DMS53 (cell line): Measurements from ENCODE around the gene CHCHD6.

Source experiments
- DNase-seq: peaks from one replicate; lab custom pipeline; 2025; lab: John Stamatoyannopoulos, UW

CHCHD6 gene

DNA sequence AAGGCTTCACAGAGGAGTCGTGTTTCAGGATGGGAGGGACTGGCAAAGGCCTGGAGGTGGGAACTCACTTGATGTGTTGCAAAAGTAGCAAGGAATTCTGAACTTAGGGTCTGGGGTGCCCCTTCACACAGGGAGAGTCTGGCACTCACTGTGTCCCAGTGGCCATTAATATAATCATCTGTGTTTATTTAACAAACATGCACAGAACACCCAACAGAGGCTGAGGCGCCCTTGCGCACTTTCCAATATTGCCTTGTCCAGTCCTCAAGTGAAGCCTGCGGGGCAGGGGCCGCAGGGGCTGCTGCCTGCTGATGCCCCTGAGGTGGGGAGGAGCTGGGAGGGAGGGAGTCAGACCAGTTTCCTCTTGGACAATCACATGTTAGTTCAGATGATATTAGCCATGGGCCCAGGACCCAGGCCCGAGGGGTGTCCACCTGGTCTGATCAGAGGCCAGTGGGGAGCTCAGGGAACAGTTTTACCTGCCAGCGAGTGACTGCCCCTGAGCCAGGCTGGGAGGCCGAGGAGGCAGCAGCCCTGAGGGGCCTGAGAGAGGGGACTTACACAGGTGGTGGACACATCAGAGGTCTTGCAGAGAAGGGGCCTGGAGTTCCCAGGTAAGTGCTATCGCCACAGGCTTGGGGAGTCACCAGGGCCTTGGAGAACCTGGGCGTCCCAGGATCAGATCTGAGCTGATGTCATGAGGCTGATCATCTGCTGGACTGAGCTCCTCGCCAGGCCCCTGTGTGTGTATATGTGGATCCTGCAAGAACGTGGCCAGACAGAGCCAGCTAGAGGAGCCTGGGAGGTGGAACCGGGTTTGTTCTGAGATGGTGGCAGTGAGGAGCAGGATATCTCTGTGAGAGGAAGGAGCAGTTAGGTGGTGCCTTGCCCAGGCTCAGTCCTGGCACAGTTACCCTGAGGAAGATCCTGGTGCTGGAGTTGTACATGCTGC, 35.3 kb upstream of the CHCHD6 start:
- no peak for DNase-seq

DNA sequence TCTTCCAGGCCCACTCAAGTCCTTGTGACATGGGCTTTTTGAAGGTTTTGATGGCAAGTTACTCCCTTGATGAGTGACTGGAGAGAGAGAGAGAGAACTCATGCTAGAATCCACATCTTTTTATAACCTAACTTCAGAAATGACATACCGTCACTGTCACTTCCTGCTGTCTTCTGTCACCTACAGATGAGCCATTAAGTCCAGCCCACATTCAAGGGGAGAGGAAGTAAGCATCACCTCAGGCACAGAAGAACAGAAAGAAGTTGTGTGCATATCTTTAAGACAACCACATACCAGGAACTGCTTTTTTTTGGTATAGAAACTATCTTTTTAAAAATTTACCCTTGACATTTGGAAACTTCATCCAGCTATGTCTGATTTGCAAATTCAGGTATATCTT, 32.5 kb upstream of the CHCHD6 start:
- peak; percentile 14 for DNase-seq

DNA sequence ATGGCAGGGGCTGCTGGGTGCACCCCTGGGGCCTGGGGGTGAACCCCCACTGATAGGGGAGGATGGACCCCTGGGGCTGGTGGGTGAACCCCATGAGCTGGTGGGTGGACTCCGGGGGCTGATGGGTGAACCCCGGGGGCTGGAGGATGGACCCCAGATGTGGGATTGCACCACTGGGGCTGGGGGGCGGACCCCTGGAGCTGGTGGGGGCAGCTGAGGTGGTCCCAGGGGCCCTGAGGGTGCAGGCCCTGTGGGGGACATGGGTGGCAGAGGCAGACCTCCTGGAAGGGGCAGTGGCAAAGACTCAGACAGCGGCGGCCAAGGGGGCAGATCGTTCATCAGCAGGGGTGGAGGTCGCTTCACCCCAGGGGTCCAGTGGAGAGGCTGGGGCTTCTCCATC, 31.7 kb upstream of the CHCHD6 start:
- no peak for DNase-seq

DNA sequence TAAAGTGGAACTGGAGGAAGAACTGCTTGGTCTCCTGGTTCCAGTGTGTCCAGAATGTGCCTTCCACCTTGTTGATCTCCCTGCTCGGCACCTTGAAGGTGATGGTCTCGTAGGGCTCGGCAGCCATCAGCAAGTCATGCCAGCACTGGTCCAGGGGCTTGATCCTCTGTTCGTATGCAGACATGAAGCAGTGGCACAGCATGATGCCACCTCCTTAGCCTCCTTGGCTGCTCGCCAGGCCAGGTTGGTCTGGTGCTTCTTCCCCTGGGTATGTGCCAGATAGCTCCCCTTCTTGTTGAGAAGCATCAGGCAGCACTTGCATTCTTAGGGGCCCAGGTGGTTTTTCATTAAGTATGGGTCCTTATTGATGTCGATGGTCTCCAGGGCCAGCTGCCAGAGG, 31.3 kb upstream of the CHCHD6 start:
- DNase-seq, result peak; percentile 7

DNA sequence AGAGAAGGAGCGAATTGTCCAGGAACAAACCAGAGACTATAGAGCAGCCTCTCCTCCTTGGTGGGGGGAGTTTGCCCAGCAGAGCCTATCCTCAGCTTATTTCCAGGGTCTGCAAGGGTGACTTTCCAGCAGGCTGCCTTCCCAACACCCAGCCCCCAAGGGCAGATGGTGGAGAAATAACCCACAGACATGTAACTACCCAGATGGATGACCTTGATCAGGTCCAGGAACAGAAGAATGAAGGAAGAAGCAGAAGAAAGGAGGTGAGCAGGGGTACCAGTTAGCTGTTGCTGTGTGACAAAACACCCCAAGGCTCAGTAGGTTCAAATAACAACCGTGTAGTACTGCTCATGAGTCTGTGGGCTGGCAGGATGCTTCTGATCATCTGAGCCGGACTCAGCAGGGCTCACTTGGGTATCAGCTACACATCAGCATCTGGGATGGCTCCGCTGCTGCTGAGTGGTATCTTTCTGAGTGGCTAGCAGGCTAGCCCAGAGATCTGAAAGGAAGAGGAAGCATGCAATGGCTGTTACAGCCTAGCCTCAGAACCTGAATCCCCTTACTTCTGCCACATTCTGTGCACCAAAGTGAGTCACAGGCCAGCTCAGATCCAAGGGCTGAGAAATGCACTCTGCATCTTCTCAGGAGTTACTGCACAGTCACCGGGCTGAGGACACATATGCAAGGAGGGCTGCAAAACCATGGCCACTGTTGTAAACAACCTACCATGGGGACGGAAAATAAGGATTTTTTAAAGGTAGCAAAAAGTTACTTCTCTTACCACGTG, 26.9 kb upstream of the CHCHD6 start:
- no peak for DNase-seq

DNA sequence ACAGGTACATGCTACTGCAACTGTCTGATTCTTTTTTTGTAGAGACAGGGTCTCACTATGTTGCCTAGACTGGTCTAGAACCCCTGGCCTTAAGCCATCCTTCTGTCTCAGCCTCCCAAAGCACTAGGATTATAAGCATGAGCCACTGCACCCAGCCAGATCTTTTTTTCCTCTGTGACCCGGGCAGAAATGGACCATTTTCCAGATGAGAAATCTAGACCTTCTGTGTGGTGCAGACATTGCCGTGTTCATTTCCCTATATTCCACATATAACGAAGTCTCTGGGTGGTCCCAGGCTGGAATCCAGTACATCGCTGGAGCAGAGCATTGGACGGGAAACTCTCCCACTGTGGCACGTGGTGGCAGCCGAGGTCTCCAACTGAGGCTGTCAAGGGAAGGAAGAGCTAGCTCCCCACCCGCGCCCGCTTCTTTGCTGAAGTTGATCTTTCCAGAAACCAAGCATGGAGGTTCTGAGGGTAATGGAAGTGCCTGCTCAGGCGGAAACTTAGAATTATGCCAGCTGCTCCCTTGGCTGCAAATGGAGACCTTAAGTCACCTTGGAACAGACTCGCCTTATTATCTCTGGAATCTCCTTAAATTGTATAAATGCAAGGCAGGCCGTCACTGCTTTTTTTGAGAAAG, 26.1 kb upstream of the CHCHD6 start:
- DNase-seq, result no peak

DNA sequence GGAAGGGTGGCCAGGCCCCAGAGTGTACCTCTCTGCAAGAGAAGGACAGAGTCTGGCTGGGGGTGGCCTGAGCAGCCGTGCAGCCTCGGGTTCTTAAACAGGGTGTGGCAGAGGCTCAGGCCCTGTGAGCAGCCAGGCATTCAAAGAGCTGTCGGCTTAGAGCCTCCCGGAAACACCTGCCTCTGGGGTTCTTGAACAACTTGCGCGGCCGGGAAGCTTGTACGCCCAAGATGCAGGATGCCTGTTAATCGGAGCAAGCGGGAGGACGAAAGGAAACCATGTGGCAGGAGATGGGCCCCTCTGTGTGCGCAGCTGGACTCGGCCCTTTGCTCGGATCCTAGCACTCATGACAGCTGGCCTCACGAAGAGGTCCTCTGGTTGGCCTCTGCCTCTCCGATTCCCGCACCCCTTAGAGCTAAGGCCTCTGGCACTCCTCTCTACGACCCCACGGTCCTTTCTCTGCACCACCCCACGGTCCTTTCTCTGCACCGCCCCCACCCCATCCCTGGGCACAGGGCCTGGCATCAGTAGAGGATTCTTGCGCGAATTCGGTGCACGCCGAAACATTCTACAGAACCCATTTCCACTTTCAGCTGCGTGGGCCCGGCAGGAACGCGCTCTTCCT, 25.2 kb upstream of the CHCHD6 start:
- peak; percentile 66 for DNase-seq

DNA sequence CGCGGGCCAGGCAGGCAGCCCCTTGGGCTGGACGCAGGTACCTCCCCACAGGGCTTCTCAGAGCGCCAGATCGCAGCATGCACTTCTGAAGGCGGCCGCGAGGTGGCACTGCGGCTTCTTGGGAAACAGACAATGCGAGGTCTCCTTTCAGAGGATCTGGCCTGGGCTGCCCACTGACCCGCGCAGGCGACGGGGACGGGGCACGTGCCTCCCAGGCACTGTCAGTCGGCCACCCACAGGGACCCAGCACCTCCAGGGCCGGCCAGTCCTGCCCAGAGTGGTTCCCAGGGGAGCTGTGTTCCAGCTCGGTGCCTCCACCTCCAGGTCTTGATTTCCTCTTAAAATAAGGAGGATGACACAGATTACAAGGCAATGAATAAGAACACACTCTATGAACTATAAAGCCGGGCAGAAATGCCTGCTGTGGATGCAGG, 24.7 kb upstream of the CHCHD6 start:
- peak; percentile 85 for DNase-seq

DNA sequence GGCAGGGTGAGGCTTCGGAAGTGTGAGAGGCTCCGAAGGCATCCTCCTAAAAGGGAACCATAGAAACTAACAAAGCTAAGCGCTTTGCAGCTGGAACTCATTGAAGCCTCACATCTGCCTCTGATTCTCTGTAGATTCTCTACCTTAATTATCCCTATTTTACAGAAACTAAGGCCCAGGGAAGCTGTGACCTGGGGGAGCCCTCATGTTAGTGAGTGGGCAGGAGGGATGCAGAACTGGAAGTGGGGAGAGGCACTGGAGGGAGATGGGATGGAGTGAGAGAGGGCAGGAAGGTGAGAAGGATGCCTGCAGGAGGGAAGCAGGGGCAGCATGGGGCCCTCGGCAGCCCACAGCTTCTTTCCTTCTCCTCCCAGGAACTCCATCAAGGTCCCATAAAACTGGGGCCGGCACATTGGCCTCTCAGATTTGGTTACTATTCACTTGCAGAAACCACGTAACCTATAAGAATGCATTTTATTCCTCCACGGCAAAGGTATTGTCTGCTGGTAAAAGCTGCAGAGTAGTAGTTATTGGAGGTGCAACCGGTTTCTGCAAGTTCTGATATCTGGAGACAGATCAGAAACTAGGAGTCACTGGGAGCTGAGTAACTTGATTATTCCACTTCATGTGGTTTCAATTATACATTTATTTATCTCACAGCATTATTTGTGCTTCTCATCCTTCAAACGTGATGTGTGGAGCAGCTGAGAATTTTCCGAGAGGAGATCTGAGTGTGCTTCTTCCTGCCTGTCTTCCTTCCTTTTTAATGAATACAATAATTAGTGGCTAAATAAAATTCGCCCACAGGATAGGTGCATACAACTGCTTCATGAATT, 24.0 kb upstream of the CHCHD6 start:
- DNase-seq, result no peak

DNA sequence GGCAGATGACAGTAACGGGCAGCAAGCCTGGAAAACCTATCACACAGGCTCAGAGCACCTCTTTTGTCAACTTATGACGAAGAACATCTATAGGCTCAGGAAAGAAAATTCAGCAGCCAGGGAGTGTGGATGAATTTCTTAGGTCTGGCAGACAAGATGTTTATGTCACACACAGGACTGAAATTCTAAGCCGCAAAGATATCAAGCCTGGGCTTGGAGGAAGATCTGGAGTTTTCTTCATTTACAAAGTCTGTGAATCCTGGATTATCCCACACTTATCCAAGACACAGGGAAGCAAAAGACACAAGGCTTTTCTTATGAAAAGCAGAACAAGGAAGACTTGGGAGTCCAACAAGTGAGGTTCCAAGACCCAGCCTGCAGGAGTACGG, 23.4 kb upstream of the CHCHD6 start:
- DNase-seq, result no peak

DNA sequence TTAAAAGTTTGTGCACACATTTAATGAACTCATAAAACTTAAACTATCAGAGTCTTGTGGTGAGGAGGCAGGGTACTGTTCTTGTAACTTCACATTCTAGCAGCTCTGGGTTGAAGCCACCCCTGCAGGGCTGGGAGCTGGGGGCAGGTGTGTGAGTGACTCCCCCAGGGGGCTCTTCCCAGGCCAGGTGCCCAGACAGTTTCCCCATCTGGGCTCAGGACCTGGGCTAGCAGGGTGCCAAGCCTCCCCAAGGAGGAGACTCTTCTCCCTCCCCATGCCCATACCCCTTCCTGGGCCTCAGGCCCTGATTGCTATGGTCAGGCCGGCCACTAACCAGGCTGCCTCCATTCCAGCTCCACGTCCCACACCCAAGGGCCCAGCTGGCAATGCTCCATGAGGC, 22.0 kb upstream of the CHCHD6 start:
- no peak for DNase-seq

DNA sequence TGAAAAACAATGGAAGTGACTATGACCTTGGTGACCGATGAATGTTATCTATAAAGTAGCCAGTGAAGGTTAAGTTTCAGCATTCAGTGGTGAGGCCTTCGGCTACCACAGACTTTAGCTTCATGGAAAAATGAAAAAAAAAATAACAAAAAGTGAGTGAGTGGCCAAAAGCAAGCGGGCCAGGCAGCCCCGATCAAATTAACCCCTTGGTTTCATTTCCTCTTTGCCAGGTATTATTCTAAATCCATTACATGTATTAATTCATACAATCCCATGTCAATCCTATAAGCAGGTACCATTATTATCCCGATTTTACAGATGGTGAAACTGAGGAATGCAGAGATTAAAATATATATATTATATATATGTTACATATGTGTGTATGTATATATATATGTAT, 21.0 kb upstream of the CHCHD6 start:
- DNase-seq, result no peak

DNA sequence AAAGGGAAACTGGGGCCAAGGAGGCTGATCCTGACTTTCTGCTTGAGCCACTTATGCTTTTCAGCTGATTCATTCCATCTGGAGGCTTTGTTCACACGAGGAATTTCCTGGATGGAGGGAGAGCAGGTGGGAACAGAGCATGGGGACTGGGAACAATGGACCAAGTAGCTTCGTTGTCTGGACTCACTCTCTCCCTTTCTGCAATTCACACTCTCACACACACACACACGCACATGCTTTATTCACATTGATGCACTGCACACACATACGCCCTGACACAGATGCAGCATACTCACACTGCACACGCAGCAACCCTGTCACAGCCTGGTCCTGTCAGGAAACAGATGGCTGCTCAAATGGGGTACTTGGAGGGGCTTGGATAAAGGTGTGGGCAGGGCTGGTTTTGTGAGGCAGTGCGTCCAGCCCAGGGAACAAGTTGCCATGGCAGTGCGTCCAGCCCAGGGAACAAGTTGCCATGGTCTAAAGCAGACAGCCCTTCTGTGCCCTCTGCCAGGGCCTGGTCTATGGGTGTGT, 19.8 kb upstream of the CHCHD6 start:
- DNase-seq, result peak; percentile 76

DNA sequence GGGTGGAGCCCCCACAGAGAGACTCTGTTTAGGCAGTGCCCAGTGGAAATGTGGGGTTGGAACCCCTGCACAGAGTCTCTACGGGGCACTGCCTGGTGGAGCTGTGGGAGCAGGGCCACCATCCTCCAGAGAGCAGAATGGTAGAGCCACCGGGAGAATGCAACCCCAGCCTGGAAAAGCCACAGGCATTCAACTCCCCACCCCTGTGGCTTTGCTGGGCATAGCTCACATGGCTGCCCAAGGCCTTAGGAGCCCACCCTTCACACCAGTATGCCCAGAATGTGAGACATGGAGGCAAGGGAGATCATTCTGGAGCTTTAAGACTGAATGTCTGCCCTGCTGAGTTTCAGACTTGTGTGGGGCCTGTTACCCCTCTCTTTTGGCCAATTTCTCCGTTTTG, 19.0 kb upstream of the CHCHD6 start:
- DNase-seq, result no peak

DNA sequence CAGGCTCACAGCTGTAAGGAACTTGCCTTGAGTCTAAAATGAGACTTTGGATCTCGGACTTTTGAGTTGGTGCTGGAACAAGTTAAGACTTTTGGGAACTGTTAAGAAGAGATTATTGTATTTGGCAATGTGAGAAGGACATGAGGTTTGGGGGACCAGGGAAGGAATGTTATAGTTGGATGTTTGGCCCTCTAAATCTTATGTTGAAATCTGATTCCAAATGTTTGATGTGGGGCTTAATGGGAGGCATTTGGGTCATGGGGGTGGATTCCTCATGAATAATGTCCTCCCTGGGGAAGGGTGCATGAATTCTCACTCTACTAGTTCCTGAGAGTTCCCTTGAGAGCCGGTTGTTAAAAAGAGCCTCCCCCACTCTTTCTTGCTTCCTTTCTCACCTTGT, 18.5 kb upstream of the CHCHD6 start:
- no peak for DNase-seq

DNA sequence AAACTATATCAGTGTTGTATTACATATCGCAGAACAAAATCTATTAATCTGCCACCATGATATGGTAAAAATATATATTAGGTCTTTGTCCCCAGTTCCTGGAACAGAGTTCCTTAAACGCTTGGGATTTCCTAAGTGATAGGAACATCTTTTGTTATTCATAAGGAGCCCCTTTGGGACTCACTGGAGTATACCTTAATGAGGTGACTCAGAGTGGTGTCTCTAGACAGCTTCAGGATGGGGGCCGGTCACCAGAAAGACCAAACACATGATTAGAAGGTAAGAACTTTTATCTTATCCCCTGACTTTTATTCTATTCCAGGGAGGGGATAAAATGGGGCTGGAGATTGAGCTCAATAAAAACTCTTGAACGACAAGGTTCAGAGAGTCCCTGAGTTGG, 12.3 kb upstream of the CHCHD6 start:
- no peak for DNase-seq

DNA sequence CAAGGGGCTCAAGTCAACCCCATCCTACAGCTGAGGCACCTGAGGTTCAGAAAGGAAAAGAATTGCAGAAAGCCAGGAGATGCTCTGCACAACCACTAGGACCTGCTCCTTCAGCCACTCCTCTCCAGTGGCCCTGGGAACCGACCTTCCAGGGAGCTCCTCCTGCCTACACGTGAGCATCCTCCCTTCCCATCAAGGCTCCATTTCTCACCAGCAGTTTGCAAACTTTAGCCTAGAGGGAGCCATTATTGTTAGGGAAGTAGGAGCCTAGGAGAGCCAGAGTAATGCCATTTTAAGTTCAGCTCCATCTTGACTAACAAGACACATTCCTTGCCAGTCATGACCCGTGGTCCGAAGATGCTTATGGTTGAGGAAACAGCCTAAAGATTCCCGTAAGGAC, 11.2 kb upstream of the CHCHD6 start:
- no peak for DNase-seq

DNA sequence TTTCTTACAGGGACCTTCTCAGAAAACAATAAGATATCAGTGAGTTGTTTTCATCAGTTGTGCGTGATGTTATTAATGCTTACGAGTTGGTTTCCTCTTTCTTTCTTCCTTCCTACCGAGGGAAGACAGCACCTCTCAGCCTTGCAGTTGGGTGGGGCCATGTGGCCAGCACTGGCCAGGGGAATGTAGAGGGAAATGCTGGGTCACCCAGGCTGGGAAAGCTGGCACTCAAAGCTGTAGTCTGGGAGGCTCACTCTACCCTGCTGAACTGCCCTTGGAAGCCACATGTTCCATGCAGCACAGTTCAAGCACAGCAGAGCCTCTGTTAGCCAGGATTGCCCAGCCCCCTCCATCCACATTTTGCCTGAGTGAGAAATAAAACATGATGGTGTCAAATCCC, 10.1 kb upstream of the CHCHD6 start:
- DNase-seq, result no peak

DNA sequence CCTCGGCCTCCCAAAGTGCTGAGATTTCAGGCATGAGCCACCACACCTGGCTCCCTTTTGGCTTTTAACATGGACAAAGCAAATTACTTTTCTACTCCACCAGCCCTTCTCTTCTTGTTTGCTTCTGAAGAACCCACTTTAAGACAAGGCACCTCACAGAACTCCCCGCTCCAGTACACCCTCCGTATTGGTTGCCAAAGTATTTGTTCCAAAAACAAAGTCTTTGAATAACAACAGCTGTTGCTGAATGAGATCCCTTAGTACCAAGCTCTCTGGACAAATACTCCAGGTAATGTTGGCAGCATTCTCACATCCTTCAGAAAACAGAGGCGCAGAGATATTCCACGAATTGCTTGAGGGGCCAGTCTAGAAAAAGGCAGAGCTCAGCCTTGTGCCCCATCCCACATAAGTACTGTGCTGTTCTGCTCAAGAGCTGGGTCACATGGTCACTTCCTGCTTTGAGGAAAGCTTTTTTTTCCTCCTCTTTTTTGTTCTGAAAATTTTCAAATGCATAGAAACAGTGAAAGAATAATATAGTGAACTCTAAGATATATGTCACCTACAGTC, 7.3 kb upstream of the CHCHD6 start:
- DNase-seq, result no peak

DNA sequence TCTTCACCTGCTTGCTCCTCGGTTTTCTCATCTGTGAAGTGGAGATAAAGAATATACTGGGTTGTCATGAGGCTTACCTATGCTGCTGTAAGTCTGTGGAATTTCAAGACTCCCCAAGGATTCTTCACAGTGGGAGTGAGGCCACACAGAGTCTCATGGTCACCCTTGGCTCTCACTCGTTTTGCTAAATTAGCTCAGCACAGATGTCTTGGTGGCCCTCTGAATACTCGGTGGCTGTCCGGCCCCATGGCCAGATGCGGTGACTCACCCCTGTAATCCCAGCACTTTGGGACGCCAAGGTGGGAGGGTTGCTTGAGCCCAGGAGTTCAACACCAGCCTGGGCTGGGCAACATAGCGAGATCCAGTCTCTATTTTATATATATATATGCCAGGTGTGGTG, 5.0 kb upstream of the CHCHD6 start:
- DNase-seq, result no peak
